GM19372 (cell line): Measurements from ENCODE around the gene FABP6.
"Not testable (repeated sequence)": the region's sequence is repeated elsewhere in the genome, so short reads cannot be mapped to it uniquely, and the experiment has no call there.

Experiments
- ATAC-seq: cut with Tn5 transposase; IDR thresholded peaks from one replicate; pipeline ENCODE4 v1.9.1; 2021; ENCODE audit warnings: mild to moderate bottlenecking, low read depth, moderate library complexity; ENCODE audit not compliant: unreplicated experiment

The FABP6 gene

GRCh38 chr5:160213537-160213936, 15.8 kb upstream of the FABP6 start:
- ATAC-seq = no peak

- no peak for ATAC-seq
These were observed 9.9 kb upstream of the FABP6 start for GRCh38 chr5:160219356-160219755.

DNA sequence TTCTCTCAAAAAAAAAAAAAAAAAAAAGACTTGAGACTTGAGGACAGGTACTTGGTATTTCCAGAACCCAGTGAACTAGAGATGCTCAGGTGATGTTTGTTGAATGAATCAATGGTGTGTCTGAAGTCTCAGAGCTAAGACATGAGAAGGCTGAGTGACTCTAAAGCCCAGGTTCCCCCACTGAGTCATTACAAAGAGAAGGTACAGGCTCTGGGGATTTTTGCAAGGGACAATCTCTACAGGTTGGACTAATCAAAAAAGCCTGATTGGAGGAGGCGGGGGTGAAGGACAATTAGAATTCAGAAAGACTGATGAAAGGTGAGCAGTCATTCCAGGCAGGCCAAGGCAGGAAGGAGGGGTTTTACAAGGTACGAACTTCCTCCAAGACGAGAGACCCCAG, 8.2 kb upstream of the FABP6 start:
- no peak for ATAC-seq

GRCh38 chr5:160227012-160227411, 2.3 kb upstream of the FABP6 start:
- ATAC-seq = no peak

- ATAC-seq = no peak
These were observed 1.6 kb downstream of the FABP6 start for GRCh38 chr5:160230686-160231527.

DNA sequence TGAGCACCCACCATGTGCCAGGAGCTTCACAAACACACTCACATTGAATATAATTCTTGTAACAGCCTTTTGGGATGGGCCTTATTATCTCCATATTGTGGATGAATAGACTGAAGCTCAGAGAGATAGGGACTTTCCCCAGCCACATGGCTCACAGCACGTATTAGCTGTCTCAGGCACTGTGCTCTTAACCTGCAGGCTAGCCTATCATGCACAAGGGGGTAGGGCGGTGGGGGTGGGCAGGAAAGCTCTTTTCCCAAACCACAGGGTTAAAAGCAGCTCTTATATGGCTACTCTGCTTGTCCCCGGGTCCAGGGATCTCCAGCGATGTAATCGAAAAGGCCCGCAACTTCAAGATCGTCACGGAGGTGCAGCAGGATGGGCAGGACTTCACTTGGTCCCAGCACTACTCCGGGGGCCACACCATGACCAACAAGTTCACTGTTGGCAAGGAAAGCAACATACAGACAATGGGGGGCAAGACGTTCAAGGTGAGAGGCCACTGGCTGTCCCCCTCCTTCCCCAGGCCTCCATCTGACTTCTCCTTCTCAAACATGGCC, 2.6 kb downstream of the FABP6 start:
- no peak for ATAC-seq

GRCh38 chr5:160233215-160233614, 3.9 kb downstream of the FABP6 start:
- no peak for ATAC-seq

- no peak for ATAC-seq
These were observed 6.4 kb downstream of the FABP6 start for GRCh38 chr5:160235731-160236130.

- ATAC-seq = no peak
These were observed 8.3 kb downstream of the FABP6 start for GRCh38 chr5:160237571-160238093.

GRCh38 chr5:160240350-160240749, 11.0 kb downstream of the FABP6 start:
- ATAC-seq = no peak

- no peak for ATAC-seq
These were observed 12.8 kb downstream of the FABP6 start for GRCh38 chr5:160242145-160242544.

DNA sequence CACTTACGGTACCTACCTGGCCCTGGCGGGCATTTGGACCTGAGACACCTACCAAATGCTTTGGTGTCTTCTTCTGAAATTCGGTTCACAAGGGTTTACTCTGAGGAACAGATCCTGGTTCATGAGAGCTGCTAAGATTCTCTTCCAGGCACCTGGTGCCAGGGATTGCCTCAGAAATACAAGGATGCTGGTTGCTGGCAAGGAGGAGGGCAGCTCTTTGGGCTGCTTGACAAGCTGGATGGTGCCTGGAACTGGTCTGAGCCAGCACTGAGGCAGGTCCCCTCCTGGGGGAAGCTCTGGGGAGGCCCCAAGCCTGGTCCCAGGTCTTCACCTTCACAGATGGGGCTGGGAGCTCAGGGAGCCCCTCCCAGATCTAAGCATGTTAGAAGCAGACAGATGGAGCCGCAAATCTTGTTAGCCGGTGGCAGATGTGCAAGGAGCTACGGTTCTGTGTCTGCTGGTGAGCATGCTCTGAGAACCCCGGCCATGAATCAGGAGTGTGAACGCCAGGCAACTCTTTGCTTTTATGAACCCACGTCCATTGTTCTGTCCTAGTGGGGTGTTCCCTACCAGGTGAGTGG, 16.3 kb downstream of the FABP6 start:
- no peak for ATAC-seq

GRCh38 chr5:160249570-160249969, 20.3 kb downstream of the FABP6 start:
- not testable (repeated sequence) for ATAC-seq

DNA sequence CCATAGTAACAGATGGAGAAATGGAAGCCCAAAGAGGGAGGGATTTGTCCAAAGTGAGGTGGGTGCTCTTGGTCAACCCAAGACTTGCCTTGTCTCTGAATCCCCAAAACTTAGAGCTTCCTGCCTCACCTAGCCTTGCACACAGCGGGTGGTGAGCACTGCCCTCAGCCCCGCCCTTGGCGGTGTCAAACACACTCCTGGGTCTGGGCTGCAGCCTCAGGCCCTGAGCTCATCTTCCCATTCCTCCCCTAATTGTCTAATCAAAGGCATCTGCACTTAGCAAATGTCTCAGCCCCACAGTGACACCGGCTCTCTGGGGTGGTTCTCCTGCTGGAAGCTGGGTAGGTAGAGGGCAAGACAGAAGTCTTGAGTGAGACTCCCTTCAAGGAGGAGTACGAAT, 20.9 kb downstream of the FABP6 start:
- ATAC-seq = no peak

DNA sequence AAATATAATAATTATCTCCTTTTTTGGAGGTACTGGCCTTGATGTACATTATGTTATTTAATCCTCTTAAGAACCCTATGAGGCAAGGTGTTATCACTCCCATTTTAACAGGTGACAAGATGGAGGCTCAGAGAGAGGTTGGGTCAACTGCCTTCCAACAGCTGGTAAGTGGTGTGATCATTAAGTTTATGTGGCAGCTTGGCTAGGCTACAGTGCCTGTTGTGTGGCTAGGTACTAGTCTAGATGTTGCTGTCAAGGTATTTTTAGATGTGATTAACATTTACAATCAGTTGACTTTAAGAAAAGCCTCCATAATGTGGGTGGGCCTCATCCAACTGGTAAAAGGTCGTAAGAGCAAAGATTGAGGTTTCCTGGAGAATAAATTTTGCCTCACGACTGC, 21.5 kb downstream of the FABP6 start:
- ATAC-seq = no peak

DNA sequence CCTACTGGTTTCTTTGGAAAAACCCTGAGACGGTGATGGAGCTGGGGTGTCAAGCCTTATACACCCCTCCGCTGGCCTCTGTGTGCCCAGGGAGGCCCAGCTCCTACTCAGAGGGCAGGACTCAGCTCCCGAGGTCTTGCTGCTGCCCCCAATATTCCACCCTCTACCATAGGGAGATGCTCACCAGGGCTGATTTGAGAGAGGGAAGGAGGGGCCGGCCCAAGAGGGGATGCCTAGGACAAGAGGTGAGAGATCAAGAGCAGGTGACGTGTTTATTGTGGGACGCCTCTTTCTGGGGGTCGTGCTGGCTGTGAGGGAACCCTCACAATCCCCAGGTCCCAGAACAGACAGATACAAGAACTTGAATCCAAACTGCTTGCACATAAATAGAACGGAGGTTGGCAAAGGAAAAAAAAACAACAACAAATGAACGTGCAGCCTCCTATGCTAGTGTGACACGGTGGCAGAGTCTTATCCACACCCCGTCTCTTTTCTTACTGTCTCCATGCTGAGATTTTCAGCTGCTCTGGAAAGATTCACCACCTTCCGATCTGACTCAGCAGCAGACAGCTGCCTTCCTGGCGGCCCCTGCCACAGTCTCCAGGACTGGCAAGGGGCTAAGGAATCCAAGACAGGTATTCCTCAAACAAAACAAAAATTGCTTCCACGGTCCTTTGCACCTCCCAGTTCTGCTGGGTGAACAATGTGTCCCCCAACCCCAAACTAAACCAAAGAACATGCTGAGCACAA, 22.3 kb downstream of the FABP6 start:
- ATAC-seq = no peak

DNA sequence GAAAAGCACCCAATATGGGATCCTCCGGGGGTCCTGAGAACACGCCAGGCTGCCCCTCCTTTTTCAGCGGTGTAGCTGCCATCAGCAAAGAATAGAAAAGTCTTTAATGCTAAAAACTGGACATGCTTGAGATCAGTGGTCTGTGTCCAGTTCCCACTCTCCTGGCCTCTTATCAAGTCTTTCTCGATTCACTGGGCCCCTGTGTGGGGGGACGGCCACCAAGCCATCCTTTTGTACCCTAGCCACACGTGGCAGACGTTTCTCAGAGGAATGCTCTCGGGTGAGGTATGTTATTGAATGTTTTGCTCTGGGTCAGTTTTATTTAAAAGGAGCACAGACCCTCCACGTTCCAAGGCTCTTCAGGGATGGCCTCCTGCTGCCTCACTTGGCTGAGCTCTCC, 23.6 kb downstream of the FABP6 start:
- no peak for ATAC-seq

DNA sequence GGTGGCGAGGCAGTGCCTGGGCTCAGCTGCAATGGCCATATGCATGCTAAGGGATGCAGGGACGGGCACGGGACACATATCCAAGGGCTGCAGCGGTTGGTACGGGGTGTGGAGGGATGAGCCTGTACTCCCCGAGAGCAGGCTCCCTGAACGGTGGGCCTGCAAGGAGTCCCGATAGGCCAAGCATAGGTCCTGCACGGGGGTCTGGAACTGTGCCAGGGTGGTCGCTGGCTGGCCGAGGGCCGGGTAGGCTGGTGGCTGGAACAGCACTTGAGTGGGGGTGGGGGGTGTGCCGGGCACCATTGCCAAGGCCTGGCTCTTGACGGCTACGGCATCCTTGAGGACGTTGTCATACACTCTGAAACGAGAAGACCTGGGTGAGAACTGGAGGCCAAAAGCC, 24.1 kb downstream of the FABP6 start:
- no peak for ATAC-seq

- no peak for ATAC-seq
These were observed 25.4 kb downstream of the FABP6 start for GRCh38 chr5:160254706-160255105.

- no peak for ATAC-seq
These were observed 30.0 kb downstream of the FABP6 start for GRCh38 chr5:160259341-160259740.
